BJ (cell line): ENCODE results near the gene ICA1. TPM values are rescaled to one million over a fixed set of nuclear protein-coding genes. Genes with fewer than 3 reads are reported as not detected.
"Not testable (repeated sequence)": the region's sequence is repeated elsewhere in the genome, so short reads cannot be mapped to it uniquely, and the experiment has no call there.

Source experiments
- CTCF ChIA-PET: fragments of 350-600 bp; formaldehyde crosslinking; extraction: SDS; loops from one replicate; lab custom pipeline; 2021; ENCODE audit warnings: antibody characterized with exemption, inconsistent platforms; lab: Yijun Ruan, JAX
- POLR2A ChIA-PET: fragments of 300-600 bp; sonication (Branson Sonifier 250); formaldehyde crosslinking; extraction: SDS; loops from one replicate; lab custom pipeline; 2021; ENCODE audit warnings: antibody characterized with exemption; lab: Charles Lee
- DNase-seq: peaks from one replicate; pipeline ENCODE4 v3.0.0-alpha.2; 2011; ENCODE audit warnings: low read depth
- H3K27me3 ChIP-seq: 2 replicates; pipeline ENCODE4 v1.6.0; 2011; ENCODE audit warnings: low read length; ENCODE audit not compliant: control insufficient read depth, insufficient read depth
- H3K36me3 ChIP-seq: 2 replicates; pipeline ENCODE4 v1.5.1; 2011; ENCODE audit warnings: low read length; ENCODE audit not compliant: control insufficient read depth, insufficient read depth
- H3K4me3 ChIP-seq: 2 replicates; pipeline ENCODE4 v1.5.1; 2011; ENCODE audit warnings: low read depth, mild to moderate bottlenecking, control low read depth, low read length
- CTCF ChIP-seq: IDR thresholded peaks from 2 replicates; pipeline ENCODE4 v1.5.1; 2011; ENCODE audit warnings: low read depth, mild to moderate bottlenecking, control low read depth, inconsistent platforms, low read length, moderate library complexity; ENCODE audit not compliant: insufficient read depth
- polyA plus RNA-seq: library from polyadenylated mRNA; depleted of rRNA; stranded (reverse); fragments of >200 nt; gene quantifications from 2 replicates; pipeline ENCODE4 v1.2.3, GENCODE V29; 2011

Gene ICA1
- polyA plus RNA-seq, 1 experiment = 0.15 TPM

- no peak for TF ChIP-seq CTCF
- ChIA-PET CTCF (interaction anchor here (1.0 kb wide), 1 partner anchor 14 kb away, joined by 3 read pairs; no protein-coding TSS in a partner anchor), POLR2A (no interaction called here)
- DNase-seq = no peak
- H3K4me3 ChIP-seq = no peak overlapping the region
- no peaks in the 10 kb centered on the region for H3K27me3 ChIP-seq
- H3K36me3 ChIP-seq = no peaks in the 10 kb centered on the region
These were observed 11.4 kb downstream of the ICA1 start for GRCh38 chr7:8250547-8250946.

GRCh38 chr7:8249121-8249520 is 12.8 kb downstream of the ICA1 start:
- DNase-seq = no peak
- ChIA-PET CTCF (no interaction called here), POLR2A (no interaction called here)
- H3K36me3 ChIP-seq = no peaks in the 10 kb centered on the region
- TF ChIP-seq CTCF = no peak
- no peak overlapping the region for H3K4me3 ChIP-seq
- no peaks in the 10 kb centered on the region for H3K27me3 ChIP-seq

- Histone ChIP-seq H3K36me3 (no peaks in the 10 kb centered on the region), H3K4me3 (no peak overlapping the region), H3K27me3 (no peaks in the 10 kb centered on the region)
- no peak for DNase-seq
- no peak for TF ChIP-seq CTCF
- ChIA-PET CTCF (no interaction called here), POLR2A (no interaction called here)
These were observed 15.9 kb downstream of the ICA1 start for GRCh38 chr7:8246020-8246419.

- CTCF ChIA-PET = interaction anchor here (0.6 kb wide), 1 partner anchor 16 kb away, joined by 3 read pairs; no protein-coding TSS in a partner anchor
- H3K27me3 ChIP-seq, H3K4me3 ChIP-seq, H3K36me3 ChIP-seq, POLR2A ChIA-PET, DNase-seq: not testable (repeated sequence)
These were observed 16.9 kb downstream of the ICA1 start for GRCh38 chr7:8245032-8245431.

GRCh38 chr7:8243059-8243458 is 18.9 kb downstream of the ICA1 start:
- CTCF ChIA-PET, H3K36me3 ChIP-seq, H3K4me3 ChIP-seq, DNase-seq, H3K27me3 ChIP-seq, POLR2A ChIA-PET: not testable (repeated sequence)

- POLR2A ChIA-PET, H3K36me3 ChIP-seq, H3K27me3 ChIP-seq, H3K4me3 ChIP-seq, CTCF ChIA-PET, DNase-seq: not testable (repeated sequence)
These were observed 22.1 kb downstream of the ICA1 start for GRCh38 chr7:8239702-8240362.
